Activated CD8-positive, alpha-beta memory T cell treated with anti-CD3 and anti-CD28 coated beads, Interleukin-2, amount 10 ng/mL, durations not matched to agents 7 days and 5 days (primary cell): ENCODE measurements around the gene KCNQ4. TPM values are rescaled to one million over a fixed set of nuclear protein-coding genes. Genes with fewer than 3 reads are reported as not detected.

Source experiments
- ATAC-seq: fragments of 150-1000 bp; cut with Tn5 transposase; one replicate; pipeline ENCODE4 v1.10.0; 2021; ENCODE audit warnings: moderate library complexity
- CTCF ChIA-PET: fragments of 350-600 bp; sonication (Branson Sonifier 250); formaldehyde crosslinking; loops from one replicate; lab custom pipeline; 2021; ENCODE audit warnings: antibody characterized with exemption; lab: Charles Lee
- DNase-seq: peaks from one replicate; pipeline ENCODE4 v3.0.0-alpha.2; 2020
- H3K27ac Mint-ChIP-seq: one replicate; pipeline ENCODE4 v1.8.0; 2021; ENCODE audit warnings: mild to moderate bottlenecking, mixed read lengths
- H3K27me3 Mint-ChIP-seq: one replicate; pipeline ENCODE4 v1.8.0; 2021; ENCODE audit warnings: mixed read lengths
- H3K36me3 Mint-ChIP-seq: one replicate; pipeline ENCODE4 v1.8.0; 2021; ENCODE audit warnings: mild to moderate bottlenecking, mixed read lengths
- H3K4me1 Mint-ChIP-seq: one replicate; pipeline ENCODE4 v1.8.0; 2021; ENCODE audit warnings: mixed read lengths
- H3K4me3 Mint-ChIP-seq: one replicate; pipeline ENCODE4 v1.8.0; 2021; ENCODE audit warnings: mild to moderate bottlenecking, moderate library complexity, mixed read lengths
- H3K9me3 Mint-ChIP-seq: one replicate; pipeline ENCODE4 v1.8.0; 2022; ENCODE audit warnings: low read depth, mixed read lengths
- total RNA-seq, 2 experiments: library from RNA; stranded (reverse); gene quantifications; one replicate each; pipeline ENCODE4 v1.2.3, GENCODE V29; 2021

Gene KCNQ4
- total RNA-seq, 2 experiments from 2014 or later = 0.12 to 0.44 TPM

- H3K4me3 Mint-ChIP-seq = no peak overlapping the region
- H3K4me1 Mint-ChIP-seq = peaks cover 7% of the 10 kb centered on the region
- CTCF ChIA-PET = interaction anchor here (0.9 to 2.2 kb wide), 5 partner anchors 9 to 63 kb away, joined by 3 to 8 read pairs (median 4); no protein-coding TSS in a partner anchor
- no peaks in the 10 kb centered on the region for H3K36me3 Mint-ChIP-seq
- DNase-seq (no peak), ATAC-seq (no peak)
- H3K27me3 Mint-ChIP-seq = peaks cover 29% of the 10 kb centered on the region
- H3K9me3 Mint-ChIP-seq = no peaks in the 10 kb centered on the region
- H3K27ac Mint-ChIP-seq = no peak overlapping the region
Observed at GRCh38 chr1:40786995-40787705, 3.6 kb downstream of the KCNQ4 start.

GRCh38 chr1:40787737-40788560, 4.4 kb downstream of the KCNQ4 start:
- Mint-ChIP-seq H3K4me3 (no peak overlapping the region), H3K27ac (no peak overlapping the region), H3K4me1 (peaks cover 7% of the 10 kb centered on the region), H3K9me3 (no peaks in the 10 kb centered on the region), H3K27me3 (peaks cover 21% of the 10 kb centered on the region), H3K36me3 (no peaks in the 10 kb centered on the region)
- DNase-seq (no peak), ATAC-seq (no peak)
- CTCF ChIA-PET = interaction anchor here (1.5 to 2.2 kb wide), 4 partner anchors 12 to 62 kb away, joined by 3 to 6 read pairs (median 4); no protein-coding TSS in a partner anchor

- peaks cover 3% of the 10 kb centered on the region for H3K4me1 Mint-ChIP-seq
- H3K9me3 Mint-ChIP-seq = no peaks in the 10 kb centered on the region
- no peaks in the 10 kb centered on the region for H3K36me3 Mint-ChIP-seq
- H3K27ac Mint-ChIP-seq = no peak overlapping the region
- no peak overlapping the region for H3K4me3 Mint-ChIP-seq
- DNase-seq = no peak
- peaks cover 22% of the 10 kb centered on the region for H3K27me3 Mint-ChIP-seq
- CTCF ChIA-PET = interaction anchor here (1.4 to 2.0 kb wide), 3 partner anchors 13 to 120 kb away, joined by 3 to 5 read pairs (median 4); no protein-coding TSS in a partner anchor
- no peak for ATAC-seq
Observed at GRCh38 chr1:40788561-40789341, 5.2 kb downstream of the KCNQ4 start.

- Mint-ChIP-seq H3K27ac (no peak overlapping the region), H3K4me1 (peaks cover 3% of the 10 kb centered on the region), H3K9me3 (no peaks in the 10 kb centered on the region), H3K4me3 (no peak overlapping the region), H3K27me3 (peaks cover 22% of the 10 kb centered on the region), H3K36me3 (no peaks in the 10 kb centered on the region)
- CTCF ChIA-PET = interaction anchor here (1.2 to 2.0 kb wide), 4 partner anchors 13 to 120 kb away, joined by 3 to 7 read pairs (median 4); no protein-coding TSS in a partner anchor
- DNase-seq = no peak
- ATAC-seq = no peak
Observed at GRCh38 chr1:40789342-40789598, 5.7 kb downstream of the KCNQ4 start.

- H3K4me1 Mint-ChIP-seq = no peaks in the 10 kb centered on the region
- no peak overlapping the region for H3K4me3 Mint-ChIP-seq
- peaks cover 16% of the 10 kb centered on the region for H3K27me3 Mint-ChIP-seq
- DNase-seq = no peak
- H3K27ac Mint-ChIP-seq = no peak overlapping the region
- ATAC-seq = no peak
- CTCF ChIA-PET = interaction anchor here (0.6 to 1.5 kb wide), 5 partner anchors 16 to 198 kb away, joined by 3 to 7 read pairs (median 3); no protein-coding TSS in a partner anchor
- H3K9me3 Mint-ChIP-seq = no peaks in the 10 kb centered on the region
- no peaks in the 10 kb centered on the region for H3K36me3 Mint-ChIP-seq
Observed at GRCh38 chr1:40789661-40790430, 6.3 kb downstream of the KCNQ4 start.

- Mint-ChIP-seq H3K36me3 (no peaks in the 10 kb centered on the region), H3K4me3 (no peak overlapping the region), H3K27ac (no peak overlapping the region), H3K9me3 (no peaks in the 10 kb centered on the region), H3K27me3 (peaks cover 5% of the 10 kb centered on the region), H3K4me1 (peaks cover 16% of the 10 kb centered on the region)
- CTCF ChIA-PET = no interaction called here
- ATAC-seq (no peak), DNase-seq (no peak)
Observed at GRCh38 chr1:40792036-40792435, 8.4 kb downstream of the KCNQ4 start.

- no peaks in the 10 kb centered on the region for H3K9me3 Mint-ChIP-seq
- ATAC-seq = no peak
- CTCF ChIA-PET = interaction anchor here (0.9 to 1.6 kb wide), 3 partner anchors 10 to 56 kb away, joined by 4 to 5 read pairs (median 5); no protein-coding TSS in a partner anchor
Observed at GRCh38 chr1:40793617-40794016, 10.0 kb downstream of the KCNQ4 start.

GRCh38 chr1:40794048-40794447, 10.5 kb downstream of the KCNQ4 start:
- DNase-seq (no peak), ATAC-seq (no peak)
- Mint-ChIP-seq H3K9me3 (no peaks in the 10 kb centered on the region), H3K4me1 (peaks cover 24% of the 10 kb centered on the region), H3K4me3 (no peak overlapping the region), H3K27me3 (peaks cover 5% of the 10 kb centered on the region), H3K27ac (no peak overlapping the region), H3K36me3 (no peaks in the 10 kb centered on the region)
- CTCF ChIA-PET = interaction anchor here (0.9 to 2.3 kb wide), 4 partner anchors 9 to 56 kb away, joined by 4 to 13 read pairs (median 5); no protein-coding TSS in a partner anchor

More at GRCh38 chr1:40793617-40794016, 10.0 kb downstream of the KCNQ4 start:
- Mint-ChIP-seq H3K4me1 (peaks cover 24% of the 10 kb centered on the region), H3K4me3 (no peak overlapping the region), H3K27me3 (peaks cover 5% of the 10 kb centered on the region), H3K36me3 (no peaks in the 10 kb centered on the region), H3K27ac (no peak overlapping the region)
- DNase-seq = no peak

GRCh38 chr1:40794974-40795715, 11.6 kb downstream of the KCNQ4 start:
- DNase-seq (no peak), ATAC-seq (peak; percentile 28)
- Mint-ChIP-seq H3K4me1 (peaks cover 24% of the 10 kb centered on the region), H3K36me3 (no peaks in the 10 kb centered on the region), H3K27me3 (peaks cover 5% of the 10 kb centered on the region), H3K9me3 (no peaks in the 10 kb centered on the region), H3K4me3 (peak overlapping the region; percentile 2), H3K27ac (peak overlapping the region; percentile 2)
- CTCF ChIA-PET = interaction anchor here (0.7 to 2.3 kb wide), 8 partner anchors 8 to 213 kb away, joined by 3 to 13 read pairs (median 5); no protein-coding TSS in a partner anchor

- peak overlapping the region; percentile 66 for H3K27ac Mint-ChIP-seq
- peaks cover 5% of the 10 kb centered on the region for H3K27me3 Mint-ChIP-seq
- ATAC-seq (peak; percentile 69), DNase-seq (no peak)
- CTCF ChIA-PET = interaction anchor here (0.8 to 3.2 kb wide), 4 partner anchors 9 to 54 kb away, joined by 3 to 13 read pairs (median 9); no protein-coding TSS in a partner anchor
- H3K36me3 Mint-ChIP-seq = no peaks in the 10 kb centered on the region
- peaks cover 24% of the 10 kb centered on the region for H3K4me1 Mint-ChIP-seq
- peak overlapping the region; percentile 2 for H3K4me3 Mint-ChIP-seq
- H3K9me3 Mint-ChIP-seq = no peaks in the 10 kb centered on the region
Observed at GRCh38 chr1:40795811-40796586, 12.4 kb downstream of the KCNQ4 start.
